Astrocyte of the cerebellum (primary cell): ENCODE measurements around the gene PTGIR.
"Not testable (repeated sequence)": the region's sequence is repeated elsewhere in the genome, so short reads cannot be mapped to it uniquely, and the experiment has no call there.

Experiments used
- DNase-seq: peaks from one replicate; pipeline ENCODE4 v3.0.0-alpha.2; 2011; ENCODE audit warnings: low read depth
- H3K4me3 ChIP-seq: 2 replicates; pipeline ENCODE4 v1.5.1; 2011; ENCODE audit warnings: mild to moderate bottlenecking, low read depth, low read length, moderate library complexity
- CTCF ChIP-seq: IDR thresholded peaks from 2 replicates; pipeline ENCODE4 v1.5.1; 2012; ENCODE audit warnings: low read length, low read depth, moderate library complexity, mild to moderate bottlenecking; ENCODE audit errors: missing control alignments
- in situ Hi-C: cut with HindIII; loops from 2 replicates; pipeline ENCODE4 v1.10.0; 2017; ENCODE audit warnings: low sequenced_read_pairs

The PTGIR gene

GRCh38 chr19:46631481-46631880 is 6.6 kb upstream of the PTGIR start:
- in situ Hi-C loops: no loop called here
- no peak for DNase-seq
- no peak for TF ChIP-seq CTCF
- H3K4me3 ChIP-seq: no peak overlapping the region

GRCh38 chr19:46630586-46631205 is 5.8 kb upstream of the PTGIR start:
- no peak for TF ChIP-seq CTCF
- in situ Hi-C loops: no loop called here

GRCh38 chr19:46629546-46630025 is 4.7 kb upstream of the PTGIR start:
- in situ Hi-C loops: no loop called here
- no peak for DNase-seq
- no peak overlapping the region for H3K4me3 ChIP-seq
- no peak for TF ChIP-seq CTCF

More at GRCh38 chr19:46630586-46631205, 5.8 kb upstream of the PTGIR start:
- no peak for DNase-seq
- no peak overlapping the region for H3K4me3 ChIP-seq

GRCh38 chr19:46628970-46629369 is 4.1 kb upstream of the PTGIR start:
- DNase-seq, in situ Hi-C loops, H3K4me3 ChIP-seq: not testable (repeated sequence)

DNA sequence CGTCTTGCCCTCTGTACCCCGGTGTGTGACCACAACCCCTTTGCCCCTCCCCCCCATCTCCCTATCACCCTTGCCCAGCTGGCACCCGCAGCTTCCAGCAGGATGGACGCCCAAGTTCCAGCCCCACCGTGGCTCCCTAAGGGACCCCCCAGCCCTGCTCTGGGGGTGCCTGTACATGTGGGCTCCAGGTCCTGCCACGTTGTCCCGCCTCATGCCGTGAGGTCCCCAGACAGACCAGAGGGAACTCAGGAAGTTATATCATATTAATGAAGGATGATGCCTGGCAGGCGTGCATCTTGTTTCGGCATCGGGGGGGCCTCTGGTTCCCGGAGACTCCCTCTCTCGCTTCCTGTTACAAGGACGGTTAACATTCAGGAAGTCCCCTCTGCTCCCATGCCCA is 1.6 kb upstream of the PTGIR start:
- in situ Hi-C loops: no loop called here
- no peak for DNase-seq
- TF ChIP-seq CTCF: no peak
- H3K4me3 ChIP-seq: no peak overlapping the region

GRCh38 chr19:46625731-46626130 is 842 bp upstream of the PTGIR start:
- no peak for DNase-seq
- no peak overlapping the region for H3K4me3 ChIP-seq
- in situ Hi-C loops: no loop called here
- TF ChIP-seq CTCF: no peak

- no peak for TF ChIP-seq CTCF
- H3K4me3 ChIP-seq: no peak overlapping the region
- no peak for DNase-seq
- in situ Hi-C loops: no loop called here
Observed at GRCh38 chr19:46623915-46624502, 880 bp downstream of the PTGIR start.
